ENCODE results near the gene CRYGD.

GRCh38 chr2:208093128-208093527 is 31.2 kb downstream of the CRYGD start:
- TF ChIP-seq SP1 (CRISPR knock-in tag; IDR thresholded peaks at IDR 0.05) = no peak
- TF ChIP-seq CREB1 (IDR thresholded peaks at IDR 0.05) = no peak
- TF ChIP-seq CREB1 (CRISPR knock-in tag; IDR thresholded peaks at IDR 0.05) = no peak
- no peak for TF ChIP-seq HNRNPK (IDR thresholded peaks at IDR 0.05; ENCODE audit: low read depth, low read length, poor library complexity, severe bottlenecking)
- no peak for TF ChIP-seq EZH2 (IDR thresholded peaks at IDR 0.05; ENCODE audit: borderline replicate concordance, low read depth, low read length)
- TF ChIP-seq CBX2 (IDR thresholded peaks at IDR 0.05; ENCODE audit: insufficient read depth, low read length, poor library complexity, severe bottlenecking) = no peak
- TF ChIP-seq CHD1 (IDR thresholded peaks at IDR 0.05; ENCODE audit: low read length) = no peak

Data from K562 (cell line).